Fibroblast of skin of right quadriceps (primary cell): ENCODE results near the gene NKD1.
"Not testable (repeated sequence)": the region's sequence is repeated elsewhere in the genome, so short reads cannot be mapped to it uniquely, and the experiment has no call there.

ENCODE experiments used
- DNase-seq: peaks from one replicate; pipeline ENCODE4 v3.0.0-alpha.2; 2013

The NKD1 gene

GRCh38 chr16:50559804-50560514 lies 11.8 kb downstream of the NKD1 start:
- DNase-seq = no peak

GRCh38 chr16:50560903-50561863 lies 13.0 kb downstream of the NKD1 start:
- no peak for DNase-seq

GRCh38 chr16:50562657-50563056 lies 14.5 kb downstream of the NKD1 start:
- DNase-seq = no peak

- DNase-seq = no peak
Measured at GRCh38 chr16:50563989-50564388, 15.8 kb downstream of the NKD1 start.

GRCh38 chr16:50565428-50565827 lies 17.2 kb downstream of the NKD1 start:
- DNase-seq = no peak

- no peak for DNase-seq
Measured at GRCh38 chr16:50566014-50566962, 18.1 kb downstream of the NKD1 start.

GRCh38 chr16:50567651-50568050 lies 19.5 kb downstream of the NKD1 start:
- DNase-seq = no peak

- no peak for DNase-seq
Measured at GRCh38 chr16:50568187-50568815, 20.1 kb downstream of the NKD1 start.

GRCh38 chr16:50570354-50570753 lies 22.2 kb downstream of the NKD1 start:
- no peak for DNase-seq

GRCh38 chr16:50570808-50571598 lies 22.8 kb downstream of the NKD1 start:
- no peak for DNase-seq

- DNase-seq = no peak
Measured at GRCh38 chr16:50571786-50572185, 23.6 kb downstream of the NKD1 start.

- no peak for DNase-seq
Measured at GRCh38 chr16:50572700-50573099, 24.5 kb downstream of the NKD1 start.

GRCh38 chr16:50573279-50573678 lies 25.1 kb downstream of the NKD1 start:
- no peak for DNase-seq

GRCh38 chr16:50573947-50574744 lies 25.9 kb downstream of the NKD1 start:
- DNase-seq = no peak

GRCh38 chr16:50574745-50575136 lies 26.5 kb downstream of the NKD1 start:
- no peak for DNase-seq

GRCh38 chr16:50575743-50576142 lies 27.5 kb downstream of the NKD1 start:
- DNase-seq = no peak

GRCh38 chr16:50576403-50577113 lies 28.4 kb downstream of the NKD1 start:
- DNase-seq = no peak

GRCh38 chr16:50578137-50578536 lies 29.9 kb downstream of the NKD1 start:
- no peak for DNase-seq

GRCh38 chr16:50579373-50579772 lies 31.2 kb downstream of the NKD1 start:
- not testable (repeated sequence) for DNase-seq
